Stomach (tissue), 9 donors: Measurements from ENCODE around the gene PPP1CC. TPM values are rescaled to one million over a fixed set of nuclear protein-coding genes. Genes with fewer than 3 reads are reported as not detected.

ENCODE experiments used
- DNase-seq, 2 donors: peaks; one replicate each; pipeline versions ENCODE4 v3.0.0 to v3.0.0-alpha.2; 2013 to 2019
- H3K27ac ChIP-seq, 5 donors: fragments of 200-600 bp in 4 of 5; sonication (generic) in 4 of 5; one replicate each; pipeline ENCODE4 v1.5.1; 2013 to 2019; ENCODE audit warnings: mild to moderate bottlenecking in 1 of 5, moderate library complexity in 1 of 5
- H3K27me3 ChIP-seq, 3 donors: fragments of 200-600 bp; sonication (generic); one replicate each; pipeline ENCODE4 v1.5.1; 2017 to 2019; ENCODE audit warnings: mixed run types in 1 of 3
- H3K36me3 ChIP-seq, 4 donors: fragments of 200-600 bp; sonication (generic); 1 replicate in 3 of 4; 2 replicates in 1 of 4; pipeline ENCODE4 v1.5.1; 2016 to 2019
- H3K4me1 ChIP-seq, 4 donors: fragments of 200-600 bp; sonication (generic); one replicate each; pipeline ENCODE4 v1.5.1; 2016 to 2019
- H3K4me3 ChIP-seq, 4 donors: fragments of 200-600 bp; sonication (generic) in 3 of 4; one replicate each; pipeline ENCODE4 v1.5.1; 2016 to 2019; ENCODE audit warnings: mild to moderate bottlenecking in 1 of 4
- H3K9me3 ChIP-seq, 4 donors: fragments of 200-600 bp; sonication (generic); one replicate each; pipeline ENCODE4 v1.5.1; 2016 to 2019
- EP300 ChIP-seq: sonication (generic); formaldehyde crosslinking; IDR thresholded peaks from one replicate; pipeline ENCODE4 v1.6.1; 2017; ENCODE audit warnings: antibody characterized with exemption
- POLR2A ChIP-seq, 4 donors: fragments of 450-650 bp; IDR thresholded peaks; one replicate each; pipeline ENCODE4 v1.6.1; 2016; ENCODE audit warnings: antibody characterized with exemption in 4 of 4, control low read depth in 2 of 4, mild to moderate bottlenecking in 1 of 4, moderate library complexity in 1 of 4
- POLR2AphosphoS5 ChIP-seq, 3 donors: sonication (generic); formaldehyde crosslinking; IDR thresholded peaks; one replicate each; pipeline ENCODE4 v1.6.1; 2016; ENCODE audit warnings: antibody characterized with exemption in 3 of 3
- WGBS, 5 donors: extraction: QIAGEN DNeasy Blood & Tissue Kit in 3 of 5; methylation state at CpG; one replicate each; pipeline versions ENCODE4 v1.1.5 to v1.1.7; 2013 to 2018; 5-methylcytosine and 5-hydroxymethylcytosine counted together
- intact Hi-C: fragments of 100-400 bp; cut with DNase I; formaldehyde crosslinking; loops from one replicate; pipeline ENCODE4 v1.15.1; 2023; ENCODE audit warnings: low total_unique reads
- polyA plus RNA-seq, 3 donors: library from polyadenylated mRNA; stranded (reverse); fragments of 200-250 nt; gene quantifications; one replicate each; pipeline ENCODE4 v1.2.3, GENCODE V29; 2013
- total RNA-seq, 5 donors: library from RNA; depleted of rRNA; stranded (reverse); fragments of >200 nt; gene quantifications; one replicate each; pipeline versions ENCODE4 v1.1.0 to v1.2.3, GENCODE V29; 2014 to 2016
- TF ChIP-seq, protein P1 (sequence below), 7 experiments: fragments of 450-650 bp in 4 of 7; fragments of 200-600 bp in 3 of 7; sonication (generic) in 3 of 7; IDR thresholded peaks; one replicate each; pipeline ENCODE4 v1.5.1; 2016 to 2019; ENCODE audit warnings: antibody characterized with exemption in 7 of 7, control low read depth in 2 of 7, mild to moderate bottlenecking in 1 of 7
- donor health status: healthy with polysubstance abuse.
- donor health status: Bipolar disorder and iron deficiency.
- donor health status: healthy.

The PPP1CC gene
- total and polyA plus RNA-seq, 8 donors = 44.9 to 205 (median 90.2) TPM

GRCh38 chr12:110683888-110684287 lies 58.8 kb downstream of the PPP1CC start:
- peaks cover 0 to 3% (median 0%) of the 10 kb centered on the region in 3 donors for H3K27me3 ChIP-seq
- 94 to 100% (median 100%) methylated on average over 2 of the region's 2 CpGs for WGBS, 5 donors

GRCh38 chr12:110680032-110680431 lies 62.7 kb downstream of the PPP1CC start:
- intact Hi-C loops = no loop called here
- no peak overlapping the region for H3K27ac ChIP-seq

More at GRCh38 chr12:110683888-110684287, 58.8 kb downstream of the PPP1CC start:
- TF ChIP-seq EP300 (no peak), POLR2AphosphoS5 (IDR thresholded peaks at IDR 0.05) (no peak), POLR2A (IDR thresholded peaks at IDR 0.05) (no peak)
- TF ChIP-seq, protein P1, sequence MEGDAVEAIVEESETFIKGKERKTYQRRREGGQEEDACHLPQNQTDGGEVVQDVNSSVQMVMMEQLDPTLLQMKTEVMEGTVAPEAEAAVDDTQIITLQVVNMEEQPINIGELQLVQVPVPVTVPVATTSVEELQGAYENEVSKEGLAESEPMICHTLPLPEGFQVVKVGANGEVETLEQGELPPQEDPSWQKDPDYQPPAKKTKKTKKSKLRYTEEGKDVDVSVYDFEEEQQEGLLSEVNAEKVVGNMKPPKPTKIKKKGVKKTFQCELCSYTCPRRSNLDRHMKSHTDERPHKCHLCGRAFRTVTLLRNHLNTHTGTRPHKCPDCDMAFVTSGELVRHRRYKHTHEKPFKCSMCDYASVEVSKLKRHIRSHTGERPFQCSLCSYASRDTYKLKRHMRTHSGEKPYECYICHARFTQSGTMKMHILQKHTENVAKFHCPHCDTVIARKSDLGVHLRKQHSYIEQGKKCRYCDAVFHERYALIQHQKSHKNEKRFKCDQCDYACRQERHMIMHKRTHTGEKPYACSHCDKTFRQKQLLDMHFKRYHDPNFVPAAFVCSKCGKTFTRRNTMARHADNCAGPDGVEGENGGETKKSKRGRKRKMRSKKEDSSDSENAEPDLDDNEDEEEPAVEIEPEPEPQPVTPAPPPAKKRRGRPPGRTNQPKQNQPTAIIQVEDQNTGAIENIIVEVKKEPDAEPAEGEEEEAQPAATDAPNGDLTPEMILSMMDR (IDR thresholded peaks at IDR 0.05) = no peak
- no peak for DNase-seq
- intact Hi-C loops = no loop called here
- Histone ChIP-seq H3K27ac (no peak overlapping the region), H3K4me3 (no peak overlapping the region), H3K4me1 (peaks cover 9 to 17% (median 15%) of the 10 kb centered on the region in 4 donors), H3K36me3 (peaks cover 0 to 21% (median 5%) of the 10 kb centered on the region in 4 donors), H3K9me3 (no peaks in the 10 kb centered on the region)

GRCh38 chr12:110679201-110679600 lies 63.5 kb downstream of the PPP1CC start:
- Histone ChIP-seq H3K27ac (no peak overlapping the region), H3K27me3 (no peaks in the 10 kb centered on the region), H3K4me1 (peaks cover 0 to 7% (median 0%) of the 10 kb centered on the region in 4 donors), H3K4me3 (no peak overlapping the region), H3K36me3 (peaks cover 0 to 26% (median 5%) of the 10 kb centered on the region in 4 donors), H3K9me3 (peaks cover 0 to 5% (median 0%) of the 10 kb centered on the region in 4 donors)
- WGBS, 5 donors = 92 to 96% (median 95%) methylated on average over 12 of the region's 12 CpGs
- DNase-seq = no peak
- TF ChIP-seq POLR2A (IDR thresholded peaks at IDR 0.05) (no peak), POLR2AphosphoS5 (IDR thresholded peaks at IDR 0.05) (no peak), EP300 (no peak)
- TF ChIP-seq, protein P1 (IDR thresholded peaks at IDR 0.05) = no peak
- intact Hi-C loops = no loop called here

More at GRCh38 chr12:110680032-110680431, 62.7 kb downstream of the PPP1CC start:
- Histone ChIP-seq H3K4me1 (peaks cover 0 to 7% (median 0%) of the 10 kb centered on the region in 4 donors), H3K36me3 (peaks cover 0 to 27% (median 5%) of the 10 kb centered on the region in 4 donors), H3K4me3 (no peak overlapping the region), H3K9me3 (peaks cover 0 to 3% (median 0%) of the 10 kb centered on the region in 4 donors), H3K27me3 (no peaks in the 10 kb centered on the region)
- TF ChIP-seq, protein P1 (IDR thresholded peaks at IDR 0.05) = no peak
- TF ChIP-seq POLR2AphosphoS5 (IDR thresholded peaks at IDR 0.05) (no peak), POLR2A (IDR thresholded peaks at IDR 0.05) (no peak), EP300 (no peak)
- 54 to 87% (median 67%) methylated on average over 1 of the region's 1 CpG for WGBS, 5 donors
- no peak for DNase-seq

GRCh38 chr12:110677982-110678381 lies 64.7 kb downstream of the PPP1CC start:
- H3K4me3 ChIP-seq = no peak overlapping the region
- no peaks in the 10 kb centered on the region for H3K27me3 ChIP-seq
- no peak overlapping the region for H3K27ac ChIP-seq
- 82 to 97% (median 90%) methylated on average over 4 of the region's 4 CpGs for WGBS, 5 donors
- intact Hi-C loops = no loop called here
- peaks cover 0 to 37% (median 5%) of the 10 kb centered on the region in 4 donors for H3K36me3 ChIP-seq
- no peak for DNase-seq
- H3K4me1 ChIP-seq = peaks cover 0 to 7% (median 0%) of the 10 kb centered on the region in 4 donors
- H3K9me3 ChIP-seq = peaks cover 0 to 5% (median 0%) of the 10 kb centered on the region in 4 donors
- TF ChIP-seq POLR2A (IDR thresholded peaks at IDR 0.05) (no peak), POLR2AphosphoS5 (IDR thresholded peaks at IDR 0.05) (no peak), EP300 (no peak)
- TF ChIP-seq, protein P1 (IDR thresholded peaks at IDR 0.05) = no peak
